Body of pancreas (tissue), 4 donors: ENCODE measurements around the gene SPATA13. TPM values are rescaled to one million over a fixed set of nuclear protein-coding genes. Genes with fewer than 3 reads are reported as not detected.

Experiments
- ATAC-seq: fragments of 150-250 bp; one replicate; pipeline ENCODE4 v1.9.1; 2016
- DNase-seq, 4 donors: peaks; one replicate each; pipeline ENCODE4 v3.0.0-alpha.2; 2019
- H3K27ac ChIP-seq, 4 donors: fragments of 200-600 bp; sonication (generic); 1 replicate in 3 of 4; 2 replicates in 1 of 4; pipeline versions ENCODE4 v1.5.1 to v1.6.1; 2016 to 2019; ENCODE audit warnings: mild to moderate bottlenecking in 1 of 4, mixed read lengths in 1 of 4, moderate library complexity in 1 of 4
- H3K27me3 ChIP-seq, 2 donors: fragments of 200-600 bp; sonication (generic); one replicate each; pipeline ENCODE4 v1.6.0; 2016; ENCODE audit warnings: mild to moderate bottlenecking in 1 of 2
- H3K36me3 ChIP-seq, 2 donors: fragments of 200-600 bp; sonication (generic); replicated peaks in 1 of 2; 2 replicates each; pipeline ENCODE4 v1.5.1; 2016; ENCODE audit warnings: low read depth in 2 of 2; ENCODE audit not compliant: insufficient read depth in 1 of 2
- H3K4me1 ChIP-seq: fragments of 200-600 bp; sonication (generic); one replicate; pipeline ENCODE4 v1.6.0; 2016
- H3K4me3 ChIP-seq, 2 donors: fragments of 200-600 bp; sonication (generic); 1 replicate in 1 of 2; 2 replicates in 1 of 2; pipeline ENCODE4 v1.5.1; 2016 to 2019
- H3K9me3 ChIP-seq, 3 donors: fragments of 200-600 bp; sonication (generic); 1 replicate in 2 of 3; 2 replicates in 1 of 3; pipeline ENCODE4 v1.5.1; 2016
- CTCF ChIP-seq, 7 experiments: fragments of 450-650 bp in 4 of 7; fragments of 200-600 bp in 3 of 7; sonication (generic) in 3 of 7; IDR thresholded peaks; one replicate each; pipeline ENCODE4 v1.5.1; 2016 to 2019; ENCODE audit warnings: antibody characterized with exemption in 7 of 7
- POLR2A ChIP-seq, 3 donors: fragments of 450-650 bp; IDR thresholded peaks; one replicate each; pipeline ENCODE4 v1.6.1; 2016; ENCODE audit warnings: antibody characterized with exemption in 3 of 3, mild to moderate bottlenecking in 2 of 3
- WGBS, 2 donors: methylation state at CpG; one replicate each; pipeline ENCODE4 v1.1.5; 2017; 5-methylcytosine and 5-hydroxymethylcytosine counted together
- intact Hi-C: fragments of 100-400 bp; cut with DNase I; formaldehyde crosslinking; loops from one replicate; pipeline ENCODE4 v1.15.1; 2023
- total RNA-seq, 2 donors: library from RNA; depleted of rRNA; stranded (reverse); fragments of >200 nt; gene quantifications; one replicate each; pipeline ENCODE4 v1.1.0, GENCODE V29; 2016

The SPATA13 gene
- total RNA-seq, 2 donors from 2014 or later, result 83.3 to 359 TPM

- no peak overlapping the region for H3K4me3 ChIP-seq
- WGBS, 2 donors, result 71 to 87% methylated on average over 2 of the region's 2 CpGs
- no peaks in the 10 kb centered on the region for H3K9me3 ChIP-seq
- H3K36me3 ChIP-seq, result peaks cover 0 to 3% of the 10 kb centered on the region in 2 donors
- peaks cover 23% of the 10 kb centered on the region for H3K4me1 ChIP-seq
- ATAC-seq, result no peak
- intact Hi-C loops, result no loop called here
- no peak for DNase-seq
- H3K27ac ChIP-seq, result peak overlapping the region in 1 of 4 donors; percentile 25
- TF ChIP-seq POLR2A (IDR thresholded peaks at IDR 0.05) (no peak), CTCF (IDR thresholded peaks at IDR 0.05) (no peak)
- H3K27me3 ChIP-seq, result no peaks in the 10 kb centered on the region
These were observed 115.8 kb downstream of the SPATA13 start for GRCh38 chr13:24276306-24276705.

GRCh38 chr13:24276861-24277260, 116.3 kb downstream of the SPATA13 start:
- H3K27ac ChIP-seq, result no peak overlapping the region
- no peak overlapping the region for H3K4me3 ChIP-seq
- no peaks in the 10 kb centered on the region for H3K27me3 ChIP-seq
- no peak for DNase-seq
- peaks cover 0 to 3% of the 10 kb centered on the region in 2 donors for H3K36me3 ChIP-seq
- H3K9me3 ChIP-seq, result no peaks in the 10 kb centered on the region
- 95 to 97% methylated on average over 13 of the region's 13 CpGs for WGBS, 2 donors
- ATAC-seq, result no peak
- intact Hi-C loops, result no loop called here
- H3K4me1 ChIP-seq, result peaks cover 17% of the 10 kb centered on the region
- TF ChIP-seq POLR2A (IDR thresholded peaks at IDR 0.05) (no peak), CTCF (IDR thresholded peaks at IDR 0.05) (no peak)

GRCh38 chr13:24277761-24278160, 117.2 kb downstream of the SPATA13 start:
- intact Hi-C loops, result no loop called here
- peaks cover 0 to 4% of the 10 kb centered on the region in 2 donors for H3K36me3 ChIP-seq
- H3K27ac ChIP-seq, result no peak overlapping the region
- TF ChIP-seq POLR2A (IDR thresholded peaks at IDR 0.05) (no peak), CTCF (IDR thresholded peaks at IDR 0.05) (no peak)
- no peak for ATAC-seq
- 89 to 90% methylated on average over 6 of the region's 6 CpGs for WGBS, 2 donors
- no peaks in the 10 kb centered on the region for H3K27me3 ChIP-seq
- no peaks in the 10 kb centered on the region for H3K9me3 ChIP-seq
- no peak overlapping the region for H3K4me3 ChIP-seq
- DNase-seq, result no peak
- peaks cover 8% of the 10 kb centered on the region for H3K4me1 ChIP-seq

- Histone ChIP-seq H3K36me3 (peaks cover 0 to 14% of the 10 kb centered on the region in 2 donors), H3K27ac (peak overlapping the region in 1 of 4 donors; percentile 32), H3K9me3 (no peaks in the 10 kb centered on the region), H3K4me3 (no peak overlapping the region), H3K27me3 (no peaks in the 10 kb centered on the region), H3K4me1 (no peaks in the 10 kb centered on the region)
- intact Hi-C loops, result no loop called here
- TF ChIP-seq CTCF (IDR thresholded peaks at IDR 0.05) (no peak), POLR2A (IDR thresholded peaks at IDR 0.05) (no peak)
- DNase-seq (no peak), ATAC-seq (no peak)
- WGBS, 2 donors, result 89 to 94% methylated on average over 8 of the region's 8 CpGs
These were observed 119.0 kb downstream of the SPATA13 start for GRCh38 chr13:24279327-24280110.

GRCh38 chr13:24280720-24281119, 120.2 kb downstream of the SPATA13 start:
- Histone ChIP-seq H3K4me3 (no peak overlapping the region), H3K27ac (peak overlapping the region in 1 of 4 donors; percentile 32), H3K4me1 (no peaks in the 10 kb centered on the region), H3K36me3 (peaks cover 0 to 16% of the 10 kb centered on the region in 2 donors), H3K27me3 (no peaks in the 10 kb centered on the region), H3K9me3 (no peaks in the 10 kb centered on the region)
- DNase-seq (peak in 1 of 4 donors; percentile 52), ATAC-seq (no peak)
- intact Hi-C loops, result no loop called here
- 62 to 87% methylated on average over 7 of the region's 7 CpGs for WGBS, 2 donors
- TF ChIP-seq CTCF (IDR thresholded peaks at IDR 0.05), result no peak
